Measurements from ENCODE around the gene CENPH. TPM values are rescaled to one million over a fixed set of nuclear protein-coding genes. Genes with fewer than 3 reads are reported as not detected.
"Not testable (repeated sequence)": the region's sequence is repeated elsewhere in the genome, so short reads cannot be mapped to it uniquely, and the experiment has no call there.

CENPH gene
- total RNA-seq, 1 donor from 2014 or later = not detected

DNA sequence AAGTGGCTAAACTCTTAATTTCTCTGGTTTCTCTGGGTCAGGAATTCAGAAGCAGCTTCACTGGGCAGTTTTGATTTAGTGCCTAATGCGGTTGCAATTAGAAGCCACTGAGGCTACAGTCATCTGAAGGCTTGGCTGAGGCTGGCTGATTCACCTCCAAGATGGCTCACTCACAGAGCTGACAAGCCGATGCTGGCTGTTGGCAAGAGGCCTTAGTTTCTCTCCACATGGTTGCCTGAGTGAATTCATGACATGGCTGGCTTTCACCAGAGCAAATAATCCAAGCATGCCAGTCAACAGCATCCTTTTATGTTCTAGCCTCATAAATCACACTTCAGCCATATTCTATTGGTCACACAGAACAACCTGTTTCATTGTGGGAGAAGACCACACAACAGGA is 42.5 kb downstream of the CENPH start:
- Histone ChIP-seq H3K27ac (no peak overlapping the region), H3K9me3 (no peaks in the 10 kb centered on the region), H3K4me1 (peaks cover 0 to 10% of the 10 kb centered on the region in 2 donors), H3K36me3 (peaks cover 17 to 29% of the 10 kb centered on the region in 2 donors), H3K4me3 (no peak overlapping the region), H3K27me3 (no peaks in the 10 kb centered on the region)
- TF ChIP-seq, protein P1, sequence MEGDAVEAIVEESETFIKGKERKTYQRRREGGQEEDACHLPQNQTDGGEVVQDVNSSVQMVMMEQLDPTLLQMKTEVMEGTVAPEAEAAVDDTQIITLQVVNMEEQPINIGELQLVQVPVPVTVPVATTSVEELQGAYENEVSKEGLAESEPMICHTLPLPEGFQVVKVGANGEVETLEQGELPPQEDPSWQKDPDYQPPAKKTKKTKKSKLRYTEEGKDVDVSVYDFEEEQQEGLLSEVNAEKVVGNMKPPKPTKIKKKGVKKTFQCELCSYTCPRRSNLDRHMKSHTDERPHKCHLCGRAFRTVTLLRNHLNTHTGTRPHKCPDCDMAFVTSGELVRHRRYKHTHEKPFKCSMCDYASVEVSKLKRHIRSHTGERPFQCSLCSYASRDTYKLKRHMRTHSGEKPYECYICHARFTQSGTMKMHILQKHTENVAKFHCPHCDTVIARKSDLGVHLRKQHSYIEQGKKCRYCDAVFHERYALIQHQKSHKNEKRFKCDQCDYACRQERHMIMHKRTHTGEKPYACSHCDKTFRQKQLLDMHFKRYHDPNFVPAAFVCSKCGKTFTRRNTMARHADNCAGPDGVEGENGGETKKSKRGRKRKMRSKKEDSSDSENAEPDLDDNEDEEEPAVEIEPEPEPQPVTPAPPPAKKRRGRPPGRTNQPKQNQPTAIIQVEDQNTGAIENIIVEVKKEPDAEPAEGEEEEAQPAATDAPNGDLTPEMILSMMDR (IDR thresholded peaks at IDR 0.05) = no peak
- intact Hi-C loops (cut with DNase I) = loop anchor here (5.0 kb wide), 1 partner anchor 190 kb away; no protein-coding TSS in a partner anchor
- DNase-seq (ENCODE audit: low spot score in 2 of 2) = no peak

DNA sequence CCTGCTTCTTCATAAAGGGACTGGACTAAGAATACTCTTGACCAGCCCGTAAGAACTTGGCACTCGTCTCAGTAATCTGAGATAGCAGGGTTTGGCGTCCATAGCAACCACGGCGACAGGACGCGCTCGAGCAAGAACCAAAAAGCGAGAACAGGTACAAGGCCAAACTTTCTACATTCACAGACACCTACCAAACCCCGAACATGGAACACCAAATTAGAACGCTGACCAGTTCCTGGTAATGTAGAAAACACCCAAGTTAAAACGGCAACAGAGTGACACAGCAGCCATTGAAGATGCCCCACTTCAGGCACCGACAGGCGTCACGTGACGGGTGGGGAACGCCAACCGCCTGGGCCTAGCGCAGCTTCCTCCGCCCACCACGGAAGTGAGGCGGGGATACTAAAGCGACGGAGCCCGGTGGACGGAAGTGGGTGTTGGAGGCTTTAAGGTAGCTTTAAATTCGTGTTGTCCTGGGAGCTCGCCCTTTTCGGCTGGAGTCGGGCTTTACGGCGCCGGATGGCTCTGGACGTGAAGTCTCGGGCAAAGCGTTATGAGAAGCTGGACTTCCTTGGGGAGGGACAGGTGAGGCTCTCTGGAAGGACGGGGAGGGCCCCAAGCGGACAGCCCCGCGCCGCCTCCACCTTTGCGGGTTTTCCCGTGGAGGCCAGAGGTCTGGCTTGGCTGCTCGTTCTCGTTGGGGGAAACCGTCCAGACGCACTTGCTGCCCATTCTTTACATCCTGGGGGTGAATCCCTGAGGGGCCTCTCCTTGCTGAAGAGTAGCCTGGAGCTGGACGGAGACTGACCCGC is 45.3 kb downstream of the CENPH start, which contains the start of gene CDK7:
Gene CDK7, plus strand, starts transcription at position 430 of the 812 bp plus-strand sequence. Its CDS starts 90 bp downstream, at position 520.
- Histone ChIP-seq H3K9me3 (no peaks in the 10 kb centered on the region), H3K27me3 (no peaks in the 10 kb centered on the region), H3K36me3 (peaks cover 1 to 8% of the 10 kb centered on the region in 2 donors), H3K4me1 (peaks cover 0 to 12% of the 10 kb centered on the region in 2 donors), H3K27ac (peak within 1 kb of the TSS; percentile 83 to 87), H3K4me3 (peak within 1 kb of the TSS; percentile 85 to 87)
- DNase-seq (ENCODE audit: low spot score in 2 of 2) = peak; percentile 75 to 97
- intact Hi-C loops (cut with DNase I) = loop anchor here (1.0 to 5.0 kb wide), 7 partner anchors 17 to 192 kb away; partner anchors contain the start of genes AK6, CCDC125, CENPH and RAD17
- TF ChIP-seq, protein P1 (IDR thresholded peaks at IDR 0.05) = no peak

DNA sequence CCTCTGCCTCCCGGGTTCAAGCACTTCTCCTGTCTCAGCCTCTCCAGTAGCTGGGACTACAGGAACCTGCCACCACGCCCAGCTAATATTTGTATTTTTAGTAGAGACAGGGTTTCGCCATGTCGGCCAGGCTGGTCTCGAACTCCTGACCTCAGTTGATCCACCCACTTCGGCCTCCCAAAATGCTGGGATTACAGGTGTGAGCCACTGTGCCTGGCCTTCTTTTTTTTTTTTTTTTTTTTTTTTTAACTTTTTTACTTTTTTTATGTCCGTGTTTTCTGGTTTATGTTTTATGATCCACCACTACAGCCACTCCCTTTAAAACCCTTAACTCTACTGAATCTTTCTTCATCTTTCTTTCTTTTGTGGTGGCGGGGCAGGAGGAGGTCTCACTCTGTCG is 47.4 kb downstream of the CENPH start:
- H3K9me3 ChIP-seq; H3K27me3 ChIP-seq; DNase-seq (ENCODE audit: low spot score in 2 of 2); intact Hi-C loops (cut with DNase I); H3K27ac ChIP-seq; H3K36me3 ChIP-seq: not testable (repeated sequence)
- H3K4me3 ChIP-seq = peak overlapping the region in 1 of 2 donors; percentile 85
- H3K4me1 ChIP-seq = peaks cover 0 to 12% of the 10 kb centered on the region in 2 donors

DNA sequence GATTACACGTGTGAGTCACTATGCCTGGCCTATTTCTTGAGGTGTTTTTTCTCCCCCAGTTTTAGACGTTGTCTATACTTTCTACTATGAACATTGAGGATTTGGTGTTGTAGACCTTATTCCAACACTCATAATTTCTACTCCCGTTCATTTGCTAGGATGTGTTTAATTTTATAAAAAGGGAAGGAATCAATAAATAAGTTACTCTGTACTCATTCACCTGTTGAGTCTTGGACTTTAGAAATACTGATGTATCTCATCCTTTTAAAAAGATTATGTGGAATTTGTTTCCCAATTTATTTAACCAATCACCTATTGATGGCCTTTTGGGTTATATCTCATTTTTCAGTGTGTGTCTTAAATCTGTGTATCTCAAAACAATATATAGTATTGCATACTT is 48.5 kb downstream of the CENPH start:
- Histone ChIP-seq H3K36me3 (peaks cover 6 to 9% of the 10 kb centered on the region in 2 donors), H3K4me3 (no peak overlapping the region), H3K9me3 (no peaks in the 10 kb centered on the region), H3K27me3 (no peaks in the 10 kb centered on the region), H3K4me1 (peaks cover 0 to 12% of the 10 kb centered on the region in 2 donors), H3K27ac (no peak overlapping the region)
- intact Hi-C loops (cut with DNase I) = no loop called here
- TF ChIP-seq, protein P1 (IDR thresholded peaks at IDR 0.05) = no peak
- no peak for DNase-seq (ENCODE audit: low spot score in 2 of 2)

DNA sequence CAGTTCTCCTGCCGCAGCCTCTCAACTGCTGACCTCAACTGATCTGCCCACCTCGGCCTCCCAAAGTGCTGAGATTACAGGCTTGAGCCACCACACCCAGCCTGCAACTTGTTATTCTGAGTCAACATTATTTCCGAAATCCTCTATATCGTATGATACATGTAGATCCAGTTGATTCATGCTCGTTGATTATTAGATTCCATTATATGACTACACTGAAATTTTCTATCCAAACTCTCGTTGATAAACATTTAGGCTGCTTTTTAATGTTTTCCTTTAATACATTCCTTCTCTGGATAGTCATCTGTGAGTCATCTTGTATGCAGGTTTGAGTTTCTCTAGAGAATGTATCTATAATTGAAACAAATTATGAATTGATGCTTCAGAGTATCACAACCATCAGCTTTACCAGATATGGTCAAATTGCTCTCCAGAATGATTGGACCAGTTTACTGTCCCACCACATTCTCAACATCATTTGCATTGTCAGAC is 49.4 kb downstream of the CENPH start:
- H3K27me3 ChIP-seq = no peaks in the 10 kb centered on the region

More for the DNA sequence above, 49.4 kb downstream of the CENPH start:
- TF ChIP-seq, protein P1 (IDR thresholded peaks at IDR 0.05) = no peak
- Histone ChIP-seq H3K36me3 (peaks cover 6 to 9% of the 10 kb centered on the region in 2 donors), H3K27ac (no peak overlapping the region), H3K9me3 (no peaks in the 10 kb centered on the region), H3K4me3 (no peak overlapping the region), H3K4me1 (peaks cover 0 to 12% of the 10 kb centered on the region in 2 donors)
- intact Hi-C loops (cut with DNase I) = no loop called here
- DNase-seq (ENCODE audit: low spot score in 2 of 2) = no peak

All from ascending aorta (tissue), 2 donors.